Naive thymus-derived CD4-positive, alpha-beta T cell (primary cell): ENCODE data around the gene EFCAB10. TPM values are rescaled to one million over a fixed set of nuclear protein-coding genes. Genes with fewer than 3 reads are reported as not detected.
A peak's percentile ranks its signal among the peaks of the same experiment; 100 is the strongest.
"Not testable (repeated sequence)": the region's sequence is repeated elsewhere in the genome, so short reads cannot be mapped to it uniquely, and the experiment has no call there.

Experiments used
- ATAC-seq: fragments of 150-1000 bp; cut with Tn5 transposase; 2 replicates; pipeline ENCODE4 v1.10.0; 2021; ENCODE audit warnings: mild to moderate bottlenecking, moderate library complexity
- CTCF ChIA-PET: fragments of 350-600 bp; sonication (Branson Sonifier 250); formaldehyde crosslinking; loops from one replicate; lab custom pipeline; 2021; ENCODE audit warnings: antibody characterized with exemption; lab: Charles Lee
- POLR2A ChIA-PET: fragments of 350-600 bp; sonication (Branson Sonifier 250); formaldehyde crosslinking; loops from one replicate; lab custom pipeline; 2021; ENCODE audit warnings: antibody characterized with exemption, inconsistent platforms; lab: Charles Lee
- DNase-seq, 9 donors: peaks; one replicate each; pipeline versions ENCODE4 v3.0.0 to v3.0.0-alpha.2; 2020 to 2022; ENCODE audit warnings: mixed read lengths in 1 of 9
- H3K27ac ChIP-seq: one replicate; pipeline ENCODE4 v1.7.0; 2013; ENCODE audit warnings: mild to moderate bottlenecking, low read depth, low read length, moderate library complexity
- H3K27me3 ChIP-seq, 2 donors: one replicate each; pipeline ENCODE4 v1.7.0; 2013; ENCODE audit warnings: low read length in 2 of 2, mild to moderate bottlenecking in 2 of 2, moderate library complexity in 2 of 2; ENCODE audit not compliant: control insufficient read depth in 2 of 2, insufficient read depth in 2 of 2
- H3K36me3 ChIP-seq, 3 experiments: 1 replicate in 2 of 3; 2 replicates in 1 of 3; pipeline ENCODE4 v1.7.0; 2013; ENCODE audit warnings: low read length in 3 of 3, mild to moderate bottlenecking in 3 of 3, moderate library complexity in 1 of 3; ENCODE audit not compliant: insufficient read depth in 3 of 3, control insufficient read depth in 2 of 3
- H3K4me1 ChIP-seq, 2 donors: one replicate each; pipeline ENCODE4 v1.7.0; 2013; ENCODE audit warnings: low read length in 2 of 2, mild to moderate bottlenecking in 2 of 2, moderate library complexity in 1 of 2; ENCODE audit not compliant: control insufficient read depth in 2 of 2, insufficient read depth in 2 of 2
- H3K4me3 ChIP-seq: 2 replicates; pipeline ENCODE4 v1.7.0; 2013; ENCODE audit warnings: mild to moderate bottlenecking, low read length
- H3K9me3 ChIP-seq, 3 experiments: 1 replicate in 2 of 3; 2 replicates in 1 of 3; pipeline ENCODE4 v1.7.0; 2013; ENCODE audit warnings: low read length in 3 of 3; ENCODE audit not compliant: control insufficient read depth in 2 of 3
- H3K27ac Mint-ChIP-seq, 9 donors: one replicate each; pipeline ENCODE4 v1.8.0; 2020 to 2022; ENCODE audit warnings: mixed read lengths in 9 of 9, mild to moderate bottlenecking in 8 of 9, moderate library complexity in 5 of 9, inconsistent platforms in 2 of 9
- H3K27me3 Mint-ChIP-seq, 5 donors: one replicate each; pipeline ENCODE4 v1.8.0; 2021 to 2022; ENCODE audit warnings: mixed read lengths in 5 of 5, mild to moderate bottlenecking in 1 of 5
- H3K36me3 Mint-ChIP-seq, 5 donors: one replicate each; pipeline ENCODE4 v1.8.0; 2020 to 2022; ENCODE audit warnings: mixed read lengths in 5 of 5, mild to moderate bottlenecking in 3 of 5, inconsistent platforms in 1 of 5
- H3K4me1 Mint-ChIP-seq, 7 donors: one replicate each; pipeline ENCODE4 v1.8.0; 2020 to 2022; ENCODE audit warnings: mixed read lengths in 7 of 7, mild to moderate bottlenecking in 3 of 7, inconsistent platforms in 1 of 7
- H3K4me3 Mint-ChIP-seq, 10 donors: one replicate each; pipeline ENCODE4 v1.8.0; 2020 to 2022; ENCODE audit warnings: mild to moderate bottlenecking in 10 of 10, mixed read lengths in 10 of 10, moderate library complexity in 6 of 10, inconsistent platforms in 2 of 10
- H3K9me3 Mint-ChIP-seq, 11 donors: one replicate each; pipeline ENCODE4 v1.8.0; 2020 to 2022; ENCODE audit warnings: mixed read lengths in 11 of 11, mild to moderate bottlenecking in 4 of 11, inconsistent platforms in 1 of 11, moderate library complexity in 1 of 11
- intact Hi-C, 2 donors: fragments of 100-400 bp; cut with micrococcal nuclease; formaldehyde crosslinking; loops; one replicate each; pipeline ENCODE4 v1.15.1; 2023
- polyA plus RNA-seq, 2 donors: library from polyadenylated mRNA; unstranded; fragments of 300-500 nt; fragmentation: Illumina TruSeq; gene quantifications; one replicate each; pipeline ENCODE4 v1.2.3, GENCODE V29; 2021
- total RNA-seq, 6 experiments: library from RNA in 5 of 6; stranded (reverse) in 5 of 6; gene quantifications; 1 replicate in 5 of 6; 2 replicates in 1 of 6; pipeline ENCODE4 v1.2.3 and lab custom pipeline; 2021 to 2026

EFCAB10 gene
- total and polyA plus RNA-seq, 7 experiments from 2014 or later, result 0.75 to 2.1 (median 1.2) TPM; not detected in 4

- ATAC-seq, result no peak
- Histone ChIP-seq H3K4me1 (peaks cover 13 to 15% of the 10 kb centered on the region in 2 donors), H3K4me3 (no peak overlapping the region), H3K27ac (no peak overlapping the region), H3K36me3 (peaks cover 0 to 4% (median 0%) of the 10 kb centered on the region in 3 experiments), H3K9me3 (no peaks in the 10 kb centered on the region), H3K27me3 (no peaks in the 10 kb centered on the region)
- H3K27me3 Mint-ChIP-seq, result peaks cover 0 to 3% (median 0%) of the 10 kb centered on the region in 5 donors
- H3K4me1 Mint-ChIP-seq, result peaks cover 19 to 48% (median 32%) of the 10 kb centered on the region in 7 donors
- no peak for DNase-seq
- intact Hi-C loops, result loop anchor here (5.0 kb wide), 12 partner anchors 143 to 1637 kb away; partner anchors contain the start of genes SYPL1 (in 2 of the 2), ATXN7L1 (in 1 of the 2), HBP1 (in 1 of the 2) and KMT2E (in 1 of the 2)
- ChIA-PET CTCF (no interaction called here), POLR2A (no interaction called here)
- H3K27ac Mint-ChIP-seq, result peak overlapping the region in 6 of 9 donors; percentile 21 to 90 (median 50)
- peak overlapping the region in 8 of 10 donors; percentile 23 to 96 (median 36) for H3K4me3 Mint-ChIP-seq
- H3K36me3 Mint-ChIP-seq, result peaks cover 0 to 3% (median 0%) of the 10 kb centered on the region in 5 donors
- no peaks in the 10 kb centered on the region for H3K9me3 Mint-ChIP-seq
Observed at GRCh38 chr7:105530546-105530945, 50.7 kb downstream of the EFCAB10 start.

- intact Hi-C loops, result loop anchor here (5.0 kb wide), 12 partner anchors 143 to 1637 kb away; partner anchors contain the start of genes SYPL1 (in 2 of the 2), ATXN7L1 (in 1 of the 2), HBP1 (in 1 of the 2) and KMT2E (in 1 of the 2)
- ChIA-PET CTCF (no interaction called here), POLR2A (no interaction called here)
- H3K27ac ChIP-seq, result no peak overlapping the region
- peaks cover 0 to 4% (median 0%) of the 10 kb centered on the region in 3 experiments for H3K36me3 ChIP-seq
- Mint-ChIP-seq H3K9me3 (no peaks in the 10 kb centered on the region), H3K27ac (peak overlapping the region in 6 of 9 donors; percentile 21 to 90 (median 58)), H3K27me3 (peaks cover 0 to 3% (median 0%) of the 10 kb centered on the region in 5 donors), H3K4me1 (peaks cover 17 to 44% (median 30%) of the 10 kb centered on the region in 7 donors), H3K36me3 (peaks cover 0 to 3% (median 0%) of the 10 kb centered on the region in 5 donors), H3K4me3 (peak overlapping the region in 7 of 10 donors; percentile 23 to 67 (median 36))
- no peaks in the 10 kb centered on the region for H3K9me3 ChIP-seq
- no peaks in the 10 kb centered on the region for H3K27me3 ChIP-seq
- peaks cover 13 to 14% of the 10 kb centered on the region in 2 donors for H3K4me1 ChIP-seq
- H3K4me3 ChIP-seq, result no peak overlapping the region
- ATAC-seq (no peak), DNase-seq (no peak)
Observed at GRCh38 chr7:105530126-105530525, 51.2 kb downstream of the EFCAB10 start.

GRCh38 chr7:105527737-105528136, 53.6 kb downstream of the EFCAB10 start:
- H3K4me3 ChIP-seq, H3K27ac ChIP-seq, H3K27me3 Mint-ChIP-seq, H3K4me3 Mint-ChIP-seq, intact Hi-C loops, H3K9me3 ChIP-seq, H3K36me3 Mint-ChIP-seq, DNase-seq, H3K4me1 ChIP-seq, CTCF ChIA-PET, H3K27me3 ChIP-seq, H3K27ac Mint-ChIP-seq, H3K9me3 Mint-ChIP-seq, ATAC-seq, POLR2A ChIA-PET, H3K36me3 ChIP-seq: not testable (repeated sequence)
- peaks cover 1 to 27% (median 19%) of the 10 kb centered on the region in 7 donors for H3K4me1 Mint-ChIP-seq

- peak overlapping the region in 4 of 10 donors; percentile 8 to 33 (median 14) for H3K4me3 Mint-ChIP-seq
- no peak overlapping the region for H3K27ac Mint-ChIP-seq
- H3K27me3 Mint-ChIP-seq, result peaks cover 0 to 3% (median 0%) of the 10 kb centered on the region in 5 donors
- Histone ChIP-seq H3K27me3 (no peaks in the 10 kb centered on the region), H3K9me3 (no peaks in the 10 kb centered on the region), H3K4me1 (peaks cover 5 to 8% of the 10 kb centered on the region in 2 donors), H3K36me3 (no peaks in the 10 kb centered on the region), H3K4me3 (no peak overlapping the region), H3K27ac (no peak overlapping the region)
- DNase-seq (no peak), ATAC-seq (no peak)
- intact Hi-C loops, result loop anchor here in 1 of 2 donors (5.0 kb wide), 1 partner anchor 517 kb away; no protein-coding TSS in a partner anchor
- no peaks in the 10 kb centered on the region for H3K36me3 Mint-ChIP-seq
- POLR2A ChIA-PET, result no interaction called here
- no peaks in the 10 kb centered on the region for H3K9me3 Mint-ChIP-seq
- peaks cover 0 to 20% (median 16%) of the 10 kb centered on the region in 7 donors for H3K4me1 Mint-ChIP-seq
- CTCF ChIA-PET, result no interaction called here
Observed at GRCh38 chr7:105524840-105525239, 56.5 kb downstream of the EFCAB10 start.

GRCh38 chr7:105524423-105524822, 56.9 kb downstream of the EFCAB10 start:
- DNase-seq, H3K4me1 ChIP-seq, ATAC-seq, H3K36me3 Mint-ChIP-seq, H3K9me3 Mint-ChIP-seq, H3K4me3 ChIP-seq, H3K27me3 ChIP-seq, H3K36me3 ChIP-seq, H3K27ac ChIP-seq, H3K27ac Mint-ChIP-seq, CTCF ChIA-PET, H3K9me3 ChIP-seq, H3K27me3 Mint-ChIP-seq: not testable (repeated sequence)
- POLR2A ChIA-PET, result interaction anchor here (1.0 to 2.1 kb wide), 2 partner anchors 8 to 191 kb away, joined by 3 to 13 read pairs; partner anchors contain the start of gene RINT1
- H3K4me3 Mint-ChIP-seq, result peak overlapping the region in 2 of 10 donors; percentile 8 to 21
- peaks cover 0 to 22% (median 17%) of the 10 kb centered on the region in 7 donors for H3K4me1 Mint-ChIP-seq
- intact Hi-C loops, result loop anchor here in 1 of 2 donors (5.0 kb wide), 1 partner anchor 518 kb away; no protein-coding TSS in a partner anchor

- Mint-ChIP-seq H3K27ac (peak within 1 kb of the TSS; percentile 74 to 96 (median 86)), H3K9me3 (no peaks in the 10 kb centered on the region), H3K4me1 (peaks cover 0 to 24% (median 17%) of the 10 kb centered on the region in 7 donors), H3K36me3 (peaks cover 0 to 3% (median 0%) of the 10 kb centered on the region in 5 donors), H3K27me3 (peaks cover 0 to 3% (median 0%) of the 10 kb centered on the region in 5 donors), H3K4me3 (peak within 1 kb of the TSS; percentile 92 to 99 (median 96))
- Histone ChIP-seq H3K4me1 (peaks cover 5 to 8% of the 10 kb centered on the region in 2 donors), H3K9me3 (no peaks in the 10 kb centered on the region), H3K36me3 (no peaks in the 10 kb centered on the region), H3K27ac (peak within 1 kb of the TSS; percentile 70), H3K4me3 (peak within 1 kb of the TSS; percentile 68), H3K27me3 (no peaks in the 10 kb centered on the region)
- peak; percentile 97 for ATAC-seq
- ChIA-PET POLR2A (no interaction called here), CTCF (no interaction called here)
- intact Hi-C loops, result loop anchor here (1.0 to 5.0 kb wide), 4 partner anchors 10 to 763 kb away; partner anchors contain the start of gene RINT1 (in 2 of the 2)
- DNase-seq, result peak; percentile 53 to 81 (median 67)
Observed at GRCh38 chr7:105521717-105522463, 59.4 kb downstream of the EFCAB10 start, which contains the start of gene PUS7. Gene PUS7, minus strand, starts transcription at chr7:105522271. Its CDS starts 13,759 bp downstream, at chr7:105508512.
